Left ventricle myocardium inferior (tissue), 1 donor: ENCODE data around the gene PWWP2B. TPM values are rescaled to one million over a fixed set of nuclear protein-coding genes. Genes with fewer than 3 reads are reported as not detected.

Experiments
- DNase-seq: peaks from one replicate; pipeline ENCODE4 v3.0.0-alpha.2; 2020
- H3K27ac ChIP-seq: fragments of 200-600 bp; replicated peaks from 2 replicates; pipeline ENCODE4 v1.8.0; 2021
- H3K27me3 ChIP-seq: fragments of 200-600 bp; 2 replicates; pipeline ENCODE4 v1.8.0; 2021; ENCODE audit warnings: low read depth
- H3K36me3 ChIP-seq: fragments of 200-600 bp; 2 replicates; pipeline ENCODE4 v1.8.0; 2021
- H3K4me1 ChIP-seq: fragments of 200-600 bp; 2 replicates; pipeline ENCODE4 v1.8.0; 2021
- H3K4me3 ChIP-seq: fragments of 200-600 bp; 2 replicates; pipeline ENCODE4 v1.8.0; 2021; ENCODE audit warnings: mild to moderate bottlenecking, moderate library complexity
- H3K9me3 ChIP-seq: fragments of 200-600 bp; replicated peaks from 2 replicates; pipeline ENCODE4 v1.8.0; 2021
- CTCF ChIP-seq: fragments of 200-600 bp; IDR thresholded peaks from 2 replicates; pipeline ENCODE4 v1.8.0; 2021; ENCODE audit warnings: antibody characterized with exemption, mild to moderate bottlenecking, borderline replicate concordance
- intact Hi-C: fragments of 100-400 bp; cut with micrococcal nuclease; formaldehyde crosslinking; loops from one replicate; pipeline ENCODE4 v1.11.0; 2022
- total RNA-seq: library from RNA; stranded (reverse); fragmentation: NEBNext Ultra II Directional; extraction: Animal tissue kit (Norgen Biotek cat#: 25700); gene quantifications from one replicate; pipeline ENCODE4 v1.2.1, GENCODE V29; 2021
- donor health status: DM: no; HTN: yes; CAD: no; lungs with severe emphysema.

The PWWP2B gene
- total RNA-seq, 1 donor from 2014 or later: 17.2 TPM

GRCh38 chr10:132456881-132457280 lies 59.9 kb downstream of the PWWP2B start:
- Histone ChIP-seq H3K27me3 (peaks cover 22% of the 10 kb centered on the region), H3K36me3 (no peaks in the 10 kb centered on the region), H3K9me3 (no peaks in the 10 kb centered on the region), H3K27ac (no peak overlapping the region), H3K4me3 (no peak overlapping the region), H3K4me1 (peaks cover 37% of the 10 kb centered on the region)
- intact Hi-C loops: no loop called here
- TF ChIP-seq CTCF: no peak
- DNase-seq: no peak

- Histone ChIP-seq H3K4me3 (no peak overlapping the region), H3K9me3 (no peaks in the 10 kb centered on the region), H3K27me3 (peaks cover 22% of the 10 kb centered on the region), H3K36me3 (no peaks in the 10 kb centered on the region), H3K4me1 (peaks cover 39% of the 10 kb centered on the region), H3K27ac (no peak overlapping the region)
- no peak for DNase-seq
- TF ChIP-seq CTCF: no peak
- intact Hi-C loops: loop anchor here (2.0 kb wide), 1 partner anchor 181 kb away; no protein-coding TSS in a partner anchor
These were observed 60.5 kb downstream of the PWWP2B start for GRCh38 chr10:132457328-132458070.

DNA sequence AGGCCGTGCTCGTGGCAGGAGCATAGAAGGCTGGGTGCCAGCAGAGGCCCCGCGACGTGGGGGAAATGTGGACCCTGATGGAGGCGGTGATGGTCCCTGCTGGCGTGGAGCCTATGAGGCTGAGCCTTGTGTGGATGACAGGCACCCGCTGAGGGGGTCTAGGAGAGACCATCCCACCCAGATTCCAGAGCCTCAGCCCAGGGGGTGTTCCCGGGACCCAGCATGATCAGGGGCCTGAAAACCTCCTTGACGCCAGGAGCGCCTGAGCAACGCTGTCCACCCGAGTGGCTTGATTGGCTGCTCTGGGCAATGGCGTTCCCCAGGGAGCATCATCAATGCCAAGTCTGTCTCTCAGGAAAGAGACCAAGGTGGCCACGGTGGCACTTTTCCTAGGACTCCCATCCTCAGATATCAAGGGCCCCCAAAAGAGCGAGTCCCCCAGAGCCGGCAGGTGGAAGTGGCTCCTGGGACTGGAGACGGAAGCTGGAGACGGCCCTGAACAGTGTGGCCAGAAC lies 61.1 kb downstream of the PWWP2B start:
- Histone ChIP-seq H3K4me1 (peaks cover 39% of the 10 kb centered on the region), H3K27me3 (peaks cover 22% of the 10 kb centered on the region), H3K27ac (no peak overlapping the region), H3K4me3 (no peak overlapping the region), H3K9me3 (no peaks in the 10 kb centered on the region), H3K36me3 (no peaks in the 10 kb centered on the region)
- TF ChIP-seq CTCF: no peak
- no peak for DNase-seq
- intact Hi-C loops: loop anchor here (2.0 kb wide), 1 partner anchor 181 kb away; no protein-coding TSS in a partner anchor

DNA sequence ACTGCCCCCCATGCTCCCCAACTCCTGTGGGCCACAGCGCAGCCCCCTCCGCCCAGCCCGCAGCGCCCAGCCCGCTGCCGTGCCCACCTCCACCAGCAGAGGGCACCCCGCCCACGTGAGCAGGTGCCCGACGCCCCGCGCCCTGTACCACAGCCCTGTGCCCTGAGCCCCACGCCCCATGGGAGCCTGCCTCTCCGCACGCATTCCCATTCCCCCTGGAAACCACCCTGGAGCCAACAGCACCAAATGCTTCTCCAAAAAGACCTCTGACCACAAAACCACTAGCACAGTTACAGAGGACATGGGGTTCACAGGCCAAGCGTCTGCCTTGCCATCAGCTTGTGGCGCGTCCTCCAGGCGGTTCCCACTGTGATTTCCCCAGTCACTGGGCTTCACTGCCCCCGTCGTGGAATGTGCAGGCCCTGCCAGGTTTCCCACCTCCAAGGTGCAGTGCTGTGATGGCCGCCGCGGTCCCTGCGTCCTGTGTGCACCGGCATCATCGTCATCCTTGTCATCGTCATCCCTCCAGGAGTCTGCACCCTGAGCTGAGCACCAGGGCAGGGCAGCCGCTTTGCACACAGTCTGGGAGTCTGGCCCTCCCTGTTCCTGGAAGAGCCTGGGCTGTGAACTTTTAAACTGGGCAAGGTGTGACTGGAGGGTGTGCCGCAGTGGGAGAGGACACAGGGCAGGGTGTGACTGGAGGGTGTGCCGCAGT lies 61.7 kb downstream of the PWWP2B start:
- H3K4me1 ChIP-seq: peaks cover 39% of the 10 kb centered on the region
- H3K27me3 ChIP-seq: peaks cover 22% of the 10 kb centered on the region
- no peaks in the 10 kb centered on the region for H3K9me3 ChIP-seq
- H3K4me3 ChIP-seq: no peak overlapping the region
- no peaks in the 10 kb centered on the region for H3K36me3 ChIP-seq
- no peak for DNase-seq
- no peak overlapping the region for H3K27ac ChIP-seq
- intact Hi-C loops: loop anchor here (2.0 kb wide), 1 partner anchor 180 kb away; no protein-coding TSS in a partner anchor
- TF ChIP-seq CTCF: peak; percentile 97

DNA sequence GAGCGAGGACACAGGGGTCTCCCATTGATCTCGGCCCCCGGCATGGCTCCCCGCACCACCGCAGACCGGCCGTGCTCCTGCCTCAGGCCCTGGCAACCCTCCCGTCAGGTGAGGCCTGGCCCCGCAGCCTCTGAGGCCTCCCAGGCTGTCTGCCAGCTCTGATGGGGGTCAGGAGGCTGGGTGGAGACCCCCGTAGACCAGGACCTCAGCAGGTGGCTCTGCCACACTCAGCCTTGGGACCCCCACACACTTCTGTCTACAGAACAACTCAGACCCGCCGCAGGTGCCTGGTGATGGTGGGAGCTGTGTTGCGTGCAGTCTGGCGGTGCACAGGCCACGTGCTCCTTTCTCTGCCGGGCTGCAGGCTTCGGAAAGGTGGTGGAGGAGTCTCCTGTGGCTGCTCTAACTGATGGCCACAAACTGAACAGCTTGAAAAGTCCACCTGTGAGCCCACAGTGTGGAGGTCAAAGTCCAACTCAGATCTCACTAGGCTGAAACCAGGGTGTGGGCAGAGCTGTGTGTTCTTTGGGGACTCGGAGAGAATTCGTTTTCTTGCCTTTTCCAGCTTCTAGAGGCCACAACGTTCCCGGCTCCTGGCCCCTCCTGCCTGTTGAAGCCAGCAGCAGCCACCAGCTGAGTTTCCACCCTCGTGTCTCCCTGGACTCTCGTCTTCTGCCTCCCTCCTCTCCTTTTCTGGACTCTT lies 62.5 kb downstream of the PWWP2B start:
- H3K27ac ChIP-seq: no peak overlapping the region
- no peak for TF ChIP-seq CTCF
- no peak for DNase-seq
- intact Hi-C loops: loop anchor here (2.0 kb wide), 1 partner anchor 179 kb away; no protein-coding TSS in a partner anchor
- no peaks in the 10 kb centered on the region for H3K9me3 ChIP-seq
- H3K4me1 ChIP-seq: peaks cover 46% of the 10 kb centered on the region
- no peak overlapping the region for H3K4me3 ChIP-seq
- no peaks in the 10 kb centered on the region for H3K36me3 ChIP-seq
- H3K27me3 ChIP-seq: peaks cover 22% of the 10 kb centered on the region
